Rectal smooth muscle tissue (tissue), 1 donor: ENCODE results near the gene HVCN1.

ENCODE experiments used
- H3K27ac ChIP-seq: one replicate; pipeline ENCODE4 v1.7.0; 2013; ENCODE audit warnings: low read depth, low read length, inconsistent platforms
- H3K27me3 ChIP-seq: one replicate; pipeline ENCODE4 v1.7.0; 2013; ENCODE audit warnings: low read length; ENCODE audit not compliant: control insufficient read depth, insufficient read depth
- H3K36me3 ChIP-seq: one replicate; pipeline ENCODE4 v1.7.0; 2013; ENCODE audit warnings: low read length; ENCODE audit not compliant: control insufficient read depth, insufficient read depth
- H3K4me1 ChIP-seq: one replicate; pipeline ENCODE4 v1.7.0; 2013; ENCODE audit warnings: low read length; ENCODE audit not compliant: control insufficient read depth, insufficient read depth
- H3K4me3 ChIP-seq: one replicate; pipeline ENCODE4 v1.7.0; 2013; ENCODE audit warnings: low read length
- H3K9ac ChIP-seq: one replicate; pipeline ENCODE4 v1.7.0; 2013; ENCODE audit warnings: low read length

Gene HVCN1

GRCh38 chr12:110721570-110721969 lies 32.7 kb upstream of the HVCN1 start:
- Histone ChIP-seq H3K27me3 (no peaks in the 10 kb centered on the region), H3K9ac (no peak overlapping the region), H3K4me3 (no peak overlapping the region), H3K4me1 (no peaks in the 10 kb centered on the region), H3K36me3 (peaks cover 24% of the 10 kb centered on the region), H3K27ac (no peak overlapping the region)

GRCh38 chr12:110720516-110720915 lies 31.6 kb upstream of the HVCN1 start:
- Histone ChIP-seq H3K27ac (no peak overlapping the region), H3K4me3 (no peak overlapping the region), H3K9ac (no peak overlapping the region), H3K4me1 (no peaks in the 10 kb centered on the region), H3K36me3 (peaks cover 20% of the 10 kb centered on the region), H3K27me3 (no peaks in the 10 kb centered on the region)

- peaks cover 19% of the 10 kb centered on the region for H3K36me3 ChIP-seq
- no peak overlapping the region for H3K27ac ChIP-seq
Observed at GRCh38 chr12:110718222-110718908, 29.4 kb upstream of the HVCN1 start.

GRCh38 chr12:110717037-110717436 lies 28.1 kb upstream of the HVCN1 start:
- Histone ChIP-seq H3K27me3 (no peaks in the 10 kb centered on the region), H3K4me1 (no peaks in the 10 kb centered on the region), H3K9ac (no peak overlapping the region), H3K27ac (no peak overlapping the region), H3K4me3 (no peak overlapping the region), H3K36me3 (peaks cover 19% of the 10 kb centered on the region)

More at GRCh38 chr12:110718222-110718908, 29.4 kb upstream of the HVCN1 start:
- H3K9ac ChIP-seq = no peak overlapping the region
- H3K4me1 ChIP-seq = no peaks in the 10 kb centered on the region
- H3K27me3 ChIP-seq = no peaks in the 10 kb centered on the region
- H3K4me3 ChIP-seq = no peak overlapping the region

GRCh38 chr12:110708917-110709316 lies 20.0 kb upstream of the HVCN1 start:
- Histone ChIP-seq H3K4me1 (no peaks in the 10 kb centered on the region), H3K27me3 (no peaks in the 10 kb centered on the region), H3K9ac (no peak overlapping the region), H3K27ac (no peak overlapping the region), H3K36me3 (no peaks in the 10 kb centered on the region), H3K4me3 (no peak overlapping the region)

GRCh38 chr12:110705309-110705708 lies 16.4 kb upstream of the HVCN1 start:
- Histone ChIP-seq H3K36me3 (no peaks in the 10 kb centered on the region), H3K27me3 (no peaks in the 10 kb centered on the region), H3K4me1 (no peaks in the 10 kb centered on the region), H3K27ac (no peak overlapping the region), H3K9ac (no peak overlapping the region), H3K4me3 (no peak overlapping the region)

GRCh38 chr12:110704750-110705149 lies 15.8 kb upstream of the HVCN1 start:
- no peak overlapping the region for H3K9ac ChIP-seq
- H3K4me1 ChIP-seq = no peaks in the 10 kb centered on the region
- H3K27me3 ChIP-seq = no peaks in the 10 kb centered on the region
- no peaks in the 10 kb centered on the region for H3K36me3 ChIP-seq
- no peak overlapping the region for H3K27ac ChIP-seq
- H3K4me3 ChIP-seq = no peak overlapping the region

GRCh38 chr12:110704231-110704630 lies 15.3 kb upstream of the HVCN1 start:
- Histone ChIP-seq H3K27me3 (no peaks in the 10 kb centered on the region), H3K4me1 (no peaks in the 10 kb centered on the region), H3K27ac (no peak overlapping the region)

GRCh38 chr12:110702081-110702480 lies 13.2 kb upstream of the HVCN1 start:
- no peaks in the 10 kb centered on the region for H3K27me3 ChIP-seq
- H3K4me1 ChIP-seq = no peaks in the 10 kb centered on the region
- no peak overlapping the region for H3K27ac ChIP-seq
- H3K4me3 ChIP-seq = no peak overlapping the region
- H3K9ac ChIP-seq = no peak overlapping the region
- no peaks in the 10 kb centered on the region for H3K36me3 ChIP-seq

More at GRCh38 chr12:110704231-110704630, 15.3 kb upstream of the HVCN1 start:
- H3K4me3 ChIP-seq = no peak overlapping the region
- no peak overlapping the region for H3K9ac ChIP-seq
- no peaks in the 10 kb centered on the region for H3K36me3 ChIP-seq

- no peaks in the 10 kb centered on the region for H3K36me3 ChIP-seq
- no peak overlapping the region for H3K9ac ChIP-seq
- no peak overlapping the region for H3K27ac ChIP-seq
- H3K4me1 ChIP-seq = no peaks in the 10 kb centered on the region
- H3K4me3 ChIP-seq = no peak overlapping the region
- H3K27me3 ChIP-seq = no peaks in the 10 kb centered on the region
Observed at GRCh38 chr12:110699591-110700445, 10.9 kb upstream of the HVCN1 start.

GRCh38 chr12:110698171-110698902 lies 9.4 kb upstream of the HVCN1 start:
- Histone ChIP-seq H3K36me3 (no peaks in the 10 kb centered on the region), H3K9ac (no peak overlapping the region), H3K27ac (no peak overlapping the region), H3K27me3 (no peaks in the 10 kb centered on the region), H3K4me3 (peak overlapping the region; percentile 23), H3K4me1 (no peaks in the 10 kb centered on the region)

- H3K36me3 ChIP-seq = no peaks in the 10 kb centered on the region
- H3K4me1 ChIP-seq = no peaks in the 10 kb centered on the region
Observed at GRCh38 chr12:110697236-110697635, 8.3 kb upstream of the HVCN1 start.

More at GRCh38 chr12:110697236-110697635, 8.3 kb upstream of the HVCN1 start:
- H3K27ac ChIP-seq = no peak overlapping the region
- no peak overlapping the region for H3K4me3 ChIP-seq
- H3K9ac ChIP-seq = no peak overlapping the region
- H3K27me3 ChIP-seq = no peaks in the 10 kb centered on the region
